GM12891 (cell line): Measurements from ENCODE around the gene ATP6V0C.
A peak's percentile ranks its signal among the peaks of the same experiment; 100 is the strongest.
"Not testable (repeated sequence)": the region's sequence is repeated elsewhere in the genome, so short reads cannot be mapped to it uniquely, and the experiment has no call there.

Experiments
- DNase-seq: peaks from one replicate; pipeline ENCODE4 v3.0.0; 2011; ENCODE audit warnings: low spot score; ENCODE audit not compliant: insufficient read length
- FAIRE-seq: peaks from 2 replicates; lab custom pipeline; 2011; peaks lifted over from hg19 to GRCh38; lab: Jason Lieb, UNC
- PAX5 ChIP-seq: IDR thresholded peaks from 2 replicates; pipeline ENCODE4 v1.6.1; 2011; ENCODE audit warnings: low read length, moderate library complexity, mild to moderate bottlenecking; ENCODE audit not compliant: insufficient read depth, severe bottlenecking
- POLR2A ChIP-seq: IDR thresholded peaks from 2 replicates; pipeline ENCODE4 v1.6.1; 2011; ENCODE audit warnings: low read depth, low read length, control low read depth
- POLR2AphosphoS5 ChIP-seq: IDR thresholded peaks from 2 replicates; pipeline ENCODE4 v1.6.1; 2011; ENCODE audit warnings: low read depth, low read length, control low read depth
- POU2F2 ChIP-seq: IDR thresholded peaks from 2 replicates; pipeline ENCODE4 v1.6.1; 2011; ENCODE audit warnings: low read depth, mild to moderate bottlenecking, control low read depth, low read length, moderate library complexity
- SPI1 ChIP-seq: IDR thresholded peaks from 2 replicates; pipeline ENCODE4 v1.6.1; 2011; ENCODE audit warnings: low read depth, low read length, control low read depth
- TAF1 ChIP-seq: IDR thresholded peaks from 2 replicates; pipeline ENCODE4 v1.6.1; 2011; ENCODE audit warnings: low read depth, low read length, control low read depth

The ATP6V0C gene

DNA sequence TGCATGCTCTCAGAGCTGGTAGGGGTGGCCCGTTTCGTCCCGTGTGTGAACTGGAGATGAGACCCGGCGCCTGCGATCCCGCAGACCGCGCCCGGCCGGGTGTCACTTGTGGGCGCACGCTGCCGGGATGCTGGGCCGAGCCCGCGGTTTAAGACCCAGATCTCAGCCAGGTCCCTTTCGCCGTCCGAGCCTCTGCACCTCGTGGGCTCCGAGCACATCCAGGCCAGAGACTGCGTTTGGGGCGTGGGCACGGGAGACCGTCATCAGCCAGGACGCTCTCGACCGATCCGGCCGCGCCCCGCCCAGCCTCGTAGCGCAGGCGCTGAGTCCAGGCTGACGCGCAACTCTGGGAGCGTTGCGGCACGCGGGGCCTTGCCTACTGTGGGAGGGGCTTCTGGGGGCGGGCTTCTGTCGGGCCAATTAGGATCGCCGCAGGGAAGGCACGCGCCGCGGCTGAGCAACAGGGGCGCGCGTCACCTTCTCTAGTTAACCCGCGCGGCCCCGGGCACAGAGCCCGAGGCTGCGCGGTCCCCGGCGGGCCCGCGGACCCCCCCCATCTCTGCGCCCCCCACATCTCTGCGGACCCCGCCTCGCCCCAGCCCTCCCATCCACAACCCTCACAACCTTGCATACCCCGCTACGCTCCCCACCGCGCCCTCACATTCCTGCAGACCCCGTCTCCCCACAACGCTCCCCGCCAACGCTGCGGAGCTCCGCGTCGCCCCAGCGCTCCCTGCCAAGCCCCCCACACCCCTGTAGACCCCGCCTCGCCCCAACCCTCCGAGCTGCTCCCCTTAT is 18.1 kb downstream of the ATP6V0C start:
- FAIRE-seq (peak; percentile 99), DNase-seq (peak; percentile 99)
- TF ChIP-seq TAF1 (0 out of 2 replicates have a peak, but pooled peaks have one; percentile 53), POU2F2 (peak; percentile 68), PAX5 (no peak), POLR2A (peak; percentile 68), POLR2AphosphoS5 (peak; percentile 77)

DNA sequence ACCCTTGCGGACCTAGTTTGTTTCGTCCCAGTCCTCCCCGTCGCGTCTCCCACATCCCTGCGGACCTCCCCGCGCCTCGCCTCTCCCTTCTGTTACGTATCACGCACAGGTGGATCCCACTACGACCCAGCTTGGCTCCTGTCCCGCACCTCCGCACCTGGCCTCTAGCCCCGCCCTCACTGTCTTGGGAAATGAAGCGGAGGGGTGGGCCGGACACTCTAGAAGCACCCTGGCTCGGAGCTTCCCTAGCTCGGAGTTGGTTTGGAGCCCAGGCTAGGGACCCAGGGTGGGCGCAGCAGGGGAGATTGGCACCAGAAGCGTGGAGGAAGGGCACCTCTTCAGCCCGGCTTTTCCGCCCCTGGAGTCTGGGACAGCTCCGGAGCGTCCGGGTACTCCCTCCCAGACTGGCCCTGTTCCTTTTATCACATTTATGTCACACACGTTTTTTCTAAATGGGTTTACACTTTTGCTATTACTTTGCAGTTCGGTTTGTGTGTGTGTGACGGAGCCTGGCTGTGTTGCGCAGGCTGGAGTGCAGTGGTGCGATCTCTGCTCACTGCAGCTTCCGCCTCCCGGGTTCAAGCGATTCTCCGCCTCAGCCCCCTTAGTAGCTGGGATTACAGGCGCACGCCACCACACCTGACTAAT is 18.9 kb downstream of the ATP6V0C start:
- no peak for FAIRE-seq
- TF ChIP-seq PAX5 (no peak), TAF1 (0 out of 2 replicates have a peak, but pooled peaks have one; percentile 18), POLR2A (peak; percentile 51; the same call in 1 of the 2 replicates)
- DNase-seq = no peak

DNA sequence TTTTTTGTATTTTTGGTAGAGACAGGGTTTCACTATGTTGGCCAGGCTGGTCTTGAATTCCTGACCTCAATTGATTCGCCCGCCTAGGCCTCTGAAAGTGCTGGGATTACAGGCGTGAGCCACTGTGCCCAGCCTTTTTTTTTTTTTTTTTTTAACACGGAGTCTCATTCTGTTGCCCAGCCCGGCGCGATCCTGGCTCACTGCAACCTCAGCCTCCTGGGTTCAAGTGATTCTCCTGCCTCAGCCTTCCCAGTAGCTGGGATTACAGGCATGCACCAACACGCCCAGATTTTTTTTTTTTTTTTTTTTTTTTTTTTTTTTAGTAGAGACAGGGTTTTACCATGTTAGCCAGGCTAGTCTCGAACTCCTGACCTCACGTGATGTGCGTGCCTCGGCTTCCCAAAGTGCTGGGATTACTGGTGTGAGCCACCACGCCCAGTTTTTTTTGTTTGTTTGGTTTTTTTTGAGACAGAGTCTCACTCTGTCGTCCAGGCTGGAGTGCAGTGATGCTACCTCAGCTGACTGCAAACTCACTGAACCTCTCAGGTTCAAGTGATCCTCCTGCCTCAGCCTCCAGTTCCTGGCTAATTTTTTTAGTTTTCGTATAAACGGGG is 19.5 kb downstream of the ATP6V0C start:
- not testable (repeated sequence) for DNase-seq, FAIRE-seq

DNA sequence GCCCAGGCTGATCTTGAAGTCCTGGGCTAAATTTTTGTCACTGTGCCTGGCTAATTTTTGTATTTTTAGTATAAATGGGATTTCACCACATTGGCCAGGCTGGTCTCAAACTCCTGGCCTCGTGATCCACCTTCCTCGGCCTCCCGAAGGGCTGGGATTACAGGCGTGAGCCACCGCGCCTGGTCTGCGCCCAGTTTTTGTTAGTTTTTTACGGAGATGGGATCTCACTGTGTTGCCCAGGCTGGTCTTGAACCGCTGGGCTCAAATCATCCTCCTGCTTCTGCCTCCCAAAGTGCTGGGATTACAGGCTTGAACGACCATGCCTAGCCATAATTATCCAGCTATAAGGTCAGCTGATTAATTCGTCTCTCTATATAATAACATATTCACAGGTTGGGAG is 20.2 kb downstream of the ATP6V0C start:
- no peak for TF ChIP-seq POLR2AphosphoS5
- no peak for TF ChIP-seq POU2F2
- no peak for TF ChIP-seq TAF1
- no peak for TF ChIP-seq POLR2A
- TF ChIP-seq PAX5 = no peak
- TF ChIP-seq SPI1 = no peak
- FAIRE-seq (no peak), DNase-seq (no peak)

DNA sequence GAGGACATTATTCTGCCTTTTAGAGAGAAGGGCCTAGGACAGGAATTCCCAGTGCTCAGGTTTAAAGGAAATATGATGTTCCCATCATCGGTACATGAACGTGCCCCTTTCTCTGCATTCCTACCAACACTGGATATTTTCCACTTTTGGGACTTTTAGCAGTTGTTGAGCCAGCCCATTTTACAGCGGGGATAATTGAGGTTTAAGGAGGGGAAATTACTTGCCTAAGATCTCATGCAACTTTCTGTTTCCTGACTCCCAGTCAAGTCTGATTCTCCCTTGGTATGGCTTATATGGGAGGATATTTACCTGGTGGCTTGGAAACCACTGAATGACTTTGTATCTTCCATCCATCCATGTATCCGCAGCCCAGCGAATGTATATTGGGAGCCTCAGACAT is 20.6 kb downstream of the ATP6V0C start:
- peak; percentile 9 for FAIRE-seq
- DNase-seq = not testable (repeated sequence)

DNA sequence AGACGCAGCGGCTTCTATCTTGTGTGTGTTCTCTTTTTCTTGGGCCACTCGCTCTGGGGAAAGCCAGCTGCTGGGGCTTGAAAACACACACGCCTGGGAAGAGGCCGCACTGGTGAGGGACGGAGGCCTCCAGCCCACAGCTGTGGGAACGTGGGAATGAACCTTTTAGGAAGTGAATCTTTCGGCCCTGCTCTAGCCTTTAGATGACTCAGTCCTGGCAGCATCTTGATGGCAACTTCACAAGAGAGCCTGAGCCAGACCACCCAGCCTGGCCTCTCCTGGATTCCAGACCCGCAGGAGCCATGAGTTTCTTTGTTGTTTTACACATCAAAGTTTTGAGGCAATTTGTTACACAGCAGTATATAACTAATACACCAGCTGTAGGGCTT is 21.9 kb downstream of the ATP6V0C start:
- no peak for DNase-seq

DNA sequence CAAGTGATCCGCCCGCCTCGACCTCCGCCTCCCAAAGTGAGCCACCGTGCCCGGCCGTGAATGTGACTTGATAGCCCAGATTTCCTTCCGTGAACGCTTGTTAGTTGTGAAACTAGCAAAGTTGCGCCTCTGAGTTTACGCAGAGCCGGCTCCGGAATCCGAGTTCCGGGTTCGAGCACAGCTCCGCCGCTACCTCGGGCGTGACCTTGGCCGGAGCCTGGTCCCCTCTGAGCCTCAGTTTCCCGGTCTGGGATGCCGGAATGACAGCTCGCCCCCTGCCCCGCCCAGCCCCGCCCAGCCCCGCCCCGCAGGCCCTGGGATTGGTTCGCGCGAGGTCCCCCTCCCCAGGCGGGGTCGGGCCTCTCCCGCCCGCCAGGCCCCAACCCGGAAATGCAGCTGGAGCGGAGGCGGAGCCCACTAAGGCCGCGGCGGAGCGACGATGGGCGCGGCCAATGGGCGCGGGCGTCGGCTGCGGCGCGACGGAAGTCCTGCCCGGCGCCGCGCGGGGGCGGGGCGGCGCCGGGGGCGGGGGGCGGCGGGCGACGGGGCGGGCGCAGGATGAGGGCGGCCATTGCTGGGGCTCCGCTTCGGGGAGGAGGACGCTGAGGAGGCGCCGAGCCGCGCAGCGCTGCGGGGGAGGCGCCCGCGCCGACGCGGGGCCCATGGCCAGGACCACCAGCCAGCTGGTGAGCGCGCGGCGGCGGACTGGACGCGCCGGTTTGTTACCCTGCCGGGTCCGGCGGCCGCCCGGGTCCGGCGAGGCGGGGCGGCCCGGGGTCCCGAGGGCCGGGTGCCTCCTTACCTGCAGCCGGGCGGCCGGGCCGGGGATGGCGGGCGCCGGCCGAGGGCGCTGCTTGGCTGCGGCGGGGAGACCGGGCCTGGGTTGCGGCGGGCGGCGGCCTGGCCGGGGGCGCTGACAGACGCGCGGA is 24.0 kb downstream of the ATP6V0C start, which contains the start of gene PDPK1:
PDPK1 (plus strand) TSS at position 571 of the 929 bp plus-strand sequence; CDS start at position 663, 92 bp downstream.
- TF ChIP-seq SPI1 (no peak), TAF1 (peak; percentile 34; the same call in 1 of the 2 replicates), PAX5 (no peak), POLR2AphosphoS5 (no peak), POLR2A (0 out of 2 replicates have a peak, but pooled peaks have one; percentile 35), POU2F2 (no peak)
- FAIRE-seq (peak; percentile 88), DNase-seq (peak; percentile 94)

More for the DNA sequence above, 21.9 kb downstream of the ATP6V0C start:
- FAIRE-seq = no peak
- TF ChIP-seq TAF1 (no peak), SPI1 (no peak), POU2F2 (no peak), POLR2A (no peak), PAX5 (no peak), POLR2AphosphoS5 (no peak)

DNA sequence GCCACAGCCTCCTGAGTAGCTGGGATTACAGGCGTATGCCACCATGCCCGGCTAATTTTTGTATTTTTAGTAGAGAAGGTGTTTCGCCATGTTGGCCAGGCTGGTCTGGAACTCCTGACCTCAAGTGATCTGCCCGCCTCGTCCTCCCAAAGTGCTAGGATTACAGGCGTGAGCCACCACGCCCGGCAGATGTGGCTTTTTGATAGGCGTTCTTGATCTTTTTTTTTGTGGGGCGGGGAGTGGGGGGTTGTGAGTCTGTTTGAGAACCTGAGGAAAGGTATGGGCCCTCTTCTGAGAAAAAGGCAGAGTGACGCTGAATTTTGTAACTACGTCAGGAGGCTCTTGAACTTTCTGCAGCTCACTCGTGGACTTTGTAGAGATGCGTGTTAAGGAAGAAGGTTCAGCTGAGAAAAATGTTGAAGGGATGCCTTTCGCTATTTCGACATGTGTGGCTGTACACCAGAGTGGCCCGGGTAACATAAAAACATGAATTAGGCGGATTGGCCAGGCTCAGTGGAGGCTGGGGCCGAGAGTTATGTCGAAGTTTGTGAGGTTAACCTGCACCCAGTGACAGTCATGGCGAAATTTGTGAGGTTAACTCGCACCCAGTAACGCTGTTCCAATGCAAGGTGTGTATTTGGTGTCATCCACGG is 25.6 kb downstream of the ATP6V0C start:
- DNase-seq = not testable (repeated sequence)
- FAIRE-seq = peak; percentile 31

DNA sequence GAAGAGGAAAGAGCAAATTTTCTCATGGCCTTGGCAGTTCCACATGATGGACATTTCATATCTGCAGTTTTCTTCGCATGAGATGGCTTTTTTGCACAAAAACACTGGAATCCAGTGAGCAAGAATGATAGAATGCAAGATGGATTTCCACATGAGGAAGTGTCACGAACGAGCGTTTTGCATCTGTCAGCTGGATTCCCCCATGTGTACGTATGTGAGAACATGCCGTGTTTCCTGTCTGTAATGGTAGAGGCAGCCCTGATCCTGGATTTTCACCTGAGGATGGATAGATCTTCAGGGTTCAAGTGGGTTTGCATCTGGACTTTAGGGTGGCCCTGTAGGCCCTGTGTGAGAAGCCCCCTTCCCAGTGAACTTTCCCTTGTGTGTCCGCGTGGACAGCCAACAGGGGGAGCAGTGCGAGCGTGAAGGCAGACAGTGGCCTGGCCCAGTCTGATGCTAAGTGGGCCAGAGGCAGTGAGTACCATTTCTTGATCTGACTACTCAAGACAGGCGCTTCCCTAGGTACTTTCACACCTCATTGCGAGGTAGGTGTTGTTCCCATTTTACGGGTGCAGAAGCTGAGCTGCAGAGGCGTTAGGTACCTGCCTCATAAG is 26.2 kb downstream of the ATP6V0C start:
- peak; percentile 26; the same call in 1 of the 2 replicates for TF ChIP-seq SPI1
- not testable (repeated sequence) for DNase-seq
- peak; percentile 80 for FAIRE-seq

DNA sequence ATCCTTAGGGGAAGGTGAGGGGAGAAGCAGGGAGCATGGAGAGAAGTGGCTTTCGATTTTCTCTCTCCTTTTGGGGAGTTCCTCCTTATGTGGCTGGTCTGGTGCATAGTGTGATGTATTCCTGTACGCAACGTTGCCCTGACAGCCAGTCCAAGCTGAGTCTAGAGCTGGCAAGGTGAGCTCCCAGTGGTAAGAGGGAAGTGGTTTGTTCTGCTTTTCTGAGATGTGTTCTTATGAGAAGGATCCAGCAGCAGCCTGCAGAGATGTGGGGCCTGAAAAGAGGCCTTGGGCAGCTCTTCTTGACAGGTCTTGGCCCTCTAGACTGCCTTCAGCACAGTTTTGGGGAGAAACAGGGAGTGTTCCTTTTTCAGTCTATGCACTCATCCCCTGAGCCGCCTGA is 27.2 kb downstream of the ATP6V0C start:
- not testable (repeated sequence) for DNase-seq, FAIRE-seq

DNA sequence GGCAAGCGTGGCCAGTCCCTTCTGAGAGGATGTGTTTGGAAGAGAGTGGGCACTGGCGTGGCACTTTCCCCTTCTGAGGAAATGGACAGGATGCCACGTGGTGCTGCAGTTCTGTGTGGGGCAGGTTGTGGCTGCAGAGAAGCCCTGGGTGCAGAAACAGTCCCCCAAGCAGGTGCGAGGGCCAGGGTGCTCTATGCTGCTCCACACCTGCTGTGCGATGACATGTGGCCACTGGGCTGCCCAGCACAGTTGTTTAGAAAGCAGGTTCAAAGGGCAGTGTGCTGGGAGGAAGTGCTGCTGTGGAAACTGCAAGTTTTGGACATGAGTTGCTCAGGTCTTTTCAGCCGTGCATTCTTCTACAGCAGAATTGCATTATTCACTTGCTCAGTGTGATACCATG is 27.7 kb downstream of the ATP6V0C start:
- not testable (repeated sequence) for DNase-seq, FAIRE-seq

DNA sequence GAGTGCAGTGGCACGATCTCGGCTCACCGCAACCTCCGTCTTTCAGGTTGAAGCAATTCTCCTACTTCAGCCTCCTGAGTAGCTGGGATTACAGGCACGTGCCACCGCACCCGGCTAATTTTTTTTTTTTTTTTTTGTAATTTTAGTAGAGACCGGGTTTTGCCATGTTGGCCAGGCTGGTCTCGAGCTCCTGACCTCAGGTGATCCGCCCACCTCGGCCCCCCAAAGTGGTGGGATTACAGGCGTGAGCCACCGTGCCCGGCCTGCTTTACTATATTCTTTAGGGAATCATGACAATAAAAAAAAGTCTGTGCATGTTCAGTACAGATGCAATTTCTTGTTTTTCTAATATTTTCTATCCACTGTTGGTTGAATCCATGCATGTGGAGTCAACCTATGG is 30.0 kb downstream of the ATP6V0C start:
- DNase-seq, FAIRE-seq: not testable (repeated sequence)

DNA sequence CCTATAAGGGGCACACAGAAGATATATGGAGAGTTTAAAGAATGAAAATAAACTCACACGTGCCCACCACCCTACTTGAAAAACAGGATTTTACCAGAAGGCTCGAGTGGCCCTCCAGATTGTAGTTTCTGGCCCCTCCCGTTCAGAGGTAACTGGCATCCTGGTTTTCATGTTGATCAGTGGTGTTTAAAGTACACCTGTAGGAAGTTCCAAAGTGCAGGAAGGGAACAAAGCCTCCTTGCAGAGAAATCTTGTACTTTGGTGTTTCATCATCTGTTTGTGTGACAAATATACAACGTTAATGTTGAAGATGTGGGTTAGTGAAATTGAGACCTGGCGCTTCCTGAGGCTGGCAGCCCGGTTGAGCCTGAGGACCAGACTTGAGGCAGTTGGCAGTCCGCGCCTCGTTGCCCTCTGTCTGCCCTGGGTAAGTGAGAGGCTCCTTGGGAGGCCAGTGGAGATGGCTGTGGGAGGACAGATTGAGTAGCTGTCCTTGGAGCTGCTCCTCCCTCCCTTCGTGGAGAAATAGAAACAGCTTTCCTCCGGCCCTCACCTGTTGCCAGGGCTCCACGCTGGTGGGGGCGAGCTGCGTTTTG is 36.6 kb downstream of the ATP6V0C start:
- not testable (repeated sequence) for FAIRE-seq, DNase-seq

DNA sequence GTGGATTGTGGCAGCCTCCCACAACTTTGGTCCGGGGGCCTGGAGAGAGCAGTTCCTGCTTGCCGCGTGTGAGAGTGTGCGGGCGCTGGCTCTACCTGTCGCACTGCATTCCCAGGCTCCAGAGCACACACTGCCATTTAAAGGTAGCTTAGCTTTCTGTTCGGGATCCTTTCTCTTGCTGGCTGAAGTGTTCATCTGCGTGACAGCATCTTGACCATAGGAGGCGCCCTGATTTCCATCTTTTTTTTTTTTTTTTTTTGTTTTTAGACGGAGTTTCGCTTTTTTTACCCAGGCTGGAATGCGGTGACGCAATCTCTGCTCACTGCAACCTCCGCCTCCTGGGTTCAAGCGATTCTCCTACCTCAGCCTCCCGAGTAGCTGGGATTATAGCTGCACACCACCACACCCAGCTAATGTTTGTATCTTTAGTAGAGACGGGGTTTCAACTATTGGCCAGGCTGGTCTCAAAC is 37.7 kb downstream of the ATP6V0C start:
- DNase-seq, FAIRE-seq: not testable (repeated sequence)
